ENCODE results near the gene UBE2M.
A peak's percentile ranks its signal among the peaks of the same experiment; 100 is the strongest.
"Not testable (repeated sequence)": the region's sequence is repeated elsewhere in the genome, so short reads cannot be mapped to it uniquely, and the experiment has no call there.

The UBE2M gene

DNA sequence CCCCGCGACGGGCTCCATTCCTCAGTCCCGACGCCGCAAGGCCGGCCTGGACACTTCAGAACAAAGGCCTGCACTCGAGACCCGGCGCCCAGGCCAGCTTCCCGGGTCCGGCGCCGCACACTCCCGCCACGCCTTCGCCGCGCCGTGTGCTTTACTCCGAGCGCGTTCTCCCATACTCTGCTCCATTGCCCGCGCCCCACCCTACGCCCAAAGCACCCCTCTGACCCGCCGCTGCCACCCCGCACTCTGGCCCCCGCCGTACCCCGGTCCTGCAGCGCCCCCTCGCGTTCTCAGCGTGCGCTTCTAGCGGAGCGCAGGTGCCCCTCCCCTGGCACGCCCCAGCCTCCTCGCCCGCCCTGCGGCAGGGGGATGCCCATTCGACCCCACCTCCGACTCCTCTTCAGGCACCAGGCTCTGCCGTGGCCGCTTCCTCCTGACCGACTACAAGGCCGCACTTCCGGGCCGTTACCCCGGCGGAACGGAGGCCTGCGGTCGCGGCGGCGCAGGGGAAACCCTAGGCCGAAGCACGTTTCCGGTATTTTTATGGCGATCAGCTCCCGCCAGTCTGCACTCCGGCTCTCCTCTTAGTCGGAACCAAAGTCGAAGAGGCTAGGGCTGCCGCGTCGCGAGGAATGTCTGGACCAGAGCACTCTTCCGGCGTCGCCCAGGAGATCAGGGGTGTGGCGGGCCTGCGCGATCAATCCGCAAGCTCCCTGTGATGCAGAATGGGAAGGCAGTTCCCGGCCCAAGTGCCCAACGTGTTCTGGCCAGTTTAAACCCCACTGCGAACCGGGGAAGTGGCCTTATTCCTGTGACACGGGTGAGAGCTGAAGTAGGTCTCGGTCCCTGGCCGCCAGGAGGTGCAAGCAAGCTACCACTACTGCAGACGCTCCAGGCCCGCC is 38.8 kb downstream of the UBE2M start, which contains the start of gene ZBTB45:
TSS of gene ZBTB45 (minus strand) at position 456 of the 902 bp plus-strand sequence. CDS start 2,137 bp downstream, outside the sequence.
- intact Hi-C loops (cut with DNase I), result no loop called here

DNA sequence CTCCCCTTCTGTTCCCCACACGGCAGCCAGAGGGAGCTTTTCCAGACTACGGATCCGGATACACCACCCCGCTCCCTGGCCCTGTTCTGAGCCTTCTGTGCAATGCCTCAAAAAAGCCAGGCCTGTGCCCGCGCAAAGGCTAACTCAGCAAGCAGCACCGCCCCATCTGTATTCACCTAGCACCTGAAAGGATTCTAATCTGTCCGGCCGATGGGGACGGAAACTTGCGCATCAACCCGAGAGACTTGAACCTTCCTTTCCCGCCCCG is 39.4 kb downstream of the UBE2M start:
- DNase-seq, result peak; percentile 37 to 83 (median 66)
- intact Hi-C loops (cut with DNase I), result no loop called here

More for the DNA sequence above, 38.8 kb downstream of the UBE2M start, which contains the start of gene ZBTB45:
- peak; percentile 83 to 98 (median 93) for DNase-seq

DNA sequence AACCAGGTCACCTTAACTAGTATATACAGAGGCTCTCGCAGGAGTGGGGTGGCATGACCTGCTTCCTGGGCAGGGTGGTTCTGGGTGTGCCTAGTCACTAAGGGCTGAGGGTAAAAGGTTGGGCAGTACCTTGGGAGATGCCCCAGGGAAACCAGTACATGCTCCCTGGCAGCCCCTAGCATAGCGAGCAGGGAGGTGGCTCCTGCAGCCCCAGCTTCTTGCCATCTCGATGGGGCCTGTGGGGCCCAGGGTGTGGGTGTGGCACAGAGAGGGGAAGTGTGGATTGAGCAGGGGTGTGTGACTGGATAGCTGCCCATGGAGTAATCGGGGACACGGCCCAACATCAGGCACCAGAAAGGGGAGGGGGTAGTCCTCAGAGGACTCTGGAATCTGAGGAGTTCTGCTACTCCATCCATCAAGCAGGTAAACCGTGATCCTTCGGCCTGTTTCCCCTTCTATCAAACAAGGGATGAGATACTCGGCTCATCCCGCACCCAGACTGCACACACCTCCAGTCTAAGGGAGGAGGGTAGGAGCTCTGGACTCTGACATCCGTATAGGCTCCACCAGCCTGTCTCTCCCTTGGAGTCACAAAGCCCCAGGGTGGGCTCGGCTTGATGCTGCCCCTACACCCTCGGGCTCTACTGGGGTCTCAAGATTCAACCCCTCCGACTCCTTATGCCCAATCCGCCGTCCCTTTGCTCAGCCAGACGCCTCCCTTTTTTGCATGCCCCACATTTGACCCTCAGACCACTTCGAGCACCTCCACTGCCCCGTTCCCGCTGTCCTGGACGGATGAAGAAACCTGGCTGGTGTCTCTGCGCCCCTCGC is 39.9 kb downstream of the UBE2M start:
- DNase-seq, result no peak
- intact Hi-C loops (cut with DNase I), result no loop called here

DNA sequence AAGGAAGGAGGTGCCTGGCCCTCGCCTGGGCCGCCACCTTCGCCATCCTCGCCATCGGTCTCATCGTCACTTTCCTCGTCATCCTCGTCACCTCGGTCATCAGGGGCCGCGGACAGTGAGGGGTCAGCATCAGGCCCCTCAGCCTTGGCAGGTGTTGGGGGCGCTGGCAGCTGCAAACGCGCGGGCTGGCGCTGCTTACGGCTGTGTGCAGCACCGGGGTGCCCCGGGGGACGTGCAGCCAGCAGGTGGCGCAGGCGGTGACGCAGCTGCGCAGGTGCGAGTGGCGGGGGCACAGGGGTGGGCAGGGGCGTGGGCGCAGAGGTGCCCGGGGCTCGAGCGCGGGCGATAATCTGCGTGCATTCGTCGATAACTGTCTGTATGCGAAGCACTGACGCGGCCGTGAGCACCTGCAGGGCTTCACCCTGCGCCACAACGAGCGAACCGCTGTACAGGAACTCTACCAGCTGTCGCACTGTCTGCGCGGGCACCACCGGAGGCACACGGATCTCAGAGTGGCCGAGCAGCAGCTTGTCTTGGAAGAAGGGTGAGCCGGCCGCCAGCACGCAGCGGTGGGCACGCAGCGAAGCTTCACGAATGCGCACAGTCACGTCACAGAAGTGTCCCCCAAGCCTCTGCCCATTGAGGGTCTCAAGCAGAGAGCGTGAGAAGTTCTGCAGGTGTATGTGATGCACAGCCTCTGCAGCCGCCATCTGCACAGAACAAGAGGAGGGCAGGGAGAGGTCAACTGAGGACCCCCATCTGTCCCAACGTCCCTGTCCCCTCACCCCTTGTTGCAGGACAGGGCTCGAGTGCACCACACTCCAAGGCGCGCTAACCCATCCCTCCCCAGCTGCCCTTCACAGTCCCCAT is 41.2 kb downstream of the UBE2M start:
- intact Hi-C loops (cut with DNase I), result no loop called here
- no peak for DNase-seq

DNA sequence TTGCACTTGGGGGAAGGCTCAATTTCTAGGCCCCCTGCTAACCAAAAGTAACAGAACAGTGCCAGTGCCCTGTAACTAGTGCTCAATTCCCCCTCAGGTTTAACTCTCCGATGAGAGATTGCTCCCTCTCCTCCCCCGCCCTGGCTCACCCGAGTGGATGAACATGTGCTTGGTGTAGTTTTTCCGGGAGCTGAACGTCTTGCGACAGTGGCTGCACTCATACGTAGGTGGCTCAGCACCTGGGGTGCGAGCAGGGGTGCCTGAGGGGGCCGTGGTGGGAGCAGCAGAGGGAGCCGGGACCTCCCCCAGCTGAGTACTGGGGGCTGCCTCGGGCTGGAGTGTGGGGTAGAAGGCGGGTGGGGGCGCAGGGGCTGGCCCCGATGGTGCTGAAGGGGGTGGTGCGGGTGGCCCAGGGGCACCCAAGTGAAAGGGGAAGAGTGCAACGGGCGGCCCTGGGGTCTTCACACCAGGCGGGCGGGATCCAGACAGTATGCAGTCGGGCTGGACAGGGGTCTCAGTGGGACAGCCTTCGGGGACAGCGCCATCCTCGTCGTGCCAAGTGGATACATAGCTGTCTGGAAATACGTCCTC is 42.1 kb downstream of the UBE2M start:
- intact Hi-C loops (cut with DNase I), result no loop called here
- peak in 35 of 42 donors; percentile 24 to 79 (median 56) for DNase-seq

- no peak for DNase-seq
- intact Hi-C loops (cut with DNase I), result no loop called here
Observed at GRCh38 chr19:58515259-58515658, 43.2 kb downstream of the UBE2M start.

- intact Hi-C loops (cut with DNase I), result no loop called here
- no peak for DNase-seq
Observed at GRCh38 chr19:58514564-58515022, 43.8 kb downstream of the UBE2M start.

DNA sequence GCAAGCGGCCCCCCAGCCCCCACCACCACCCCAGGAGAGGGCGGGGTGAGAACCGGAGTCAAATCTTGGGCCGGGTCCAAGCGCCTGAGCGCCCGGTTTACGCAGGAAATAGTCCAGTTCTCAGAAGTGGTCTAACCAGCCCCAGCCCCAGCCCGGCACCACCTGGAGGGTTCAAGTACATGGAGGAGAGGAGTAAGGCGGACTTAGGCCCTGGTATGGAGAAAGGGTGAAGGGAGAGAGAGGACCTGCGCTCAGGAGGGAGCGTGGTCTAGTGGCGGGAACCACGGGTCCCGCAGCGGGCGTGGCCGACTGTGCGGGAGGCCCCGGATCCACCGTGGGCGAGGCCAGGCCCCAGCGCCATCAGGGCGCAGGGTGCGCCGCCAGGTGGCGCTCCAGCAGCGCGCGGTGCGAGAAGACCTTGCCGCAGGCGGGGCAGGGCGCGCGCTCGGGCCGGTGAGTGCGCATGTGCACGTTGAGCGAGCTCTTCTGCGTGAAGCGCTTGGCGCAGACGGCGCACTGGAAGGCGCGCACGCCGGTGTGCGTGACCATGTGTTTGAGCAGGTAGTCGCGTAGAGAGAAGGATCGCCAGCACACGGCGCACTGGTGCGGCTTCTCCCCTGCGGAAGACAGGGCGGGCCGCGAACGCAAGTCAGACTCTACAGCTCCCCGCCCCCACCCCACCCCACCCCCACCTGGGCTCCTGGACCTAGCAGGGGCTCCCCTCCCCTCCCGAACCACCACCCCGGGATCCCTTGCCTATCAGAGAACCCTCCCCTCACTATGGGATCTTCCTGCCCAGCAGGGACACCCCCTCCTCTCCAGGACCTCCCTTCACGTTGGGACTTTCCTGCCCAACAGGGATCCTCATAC is 44.5 kb downstream of the UBE2M start:
- DNase-seq, result peak; percentile 69 to 95 (median 90)
- intact Hi-C loops (cut with DNase I), result no loop called here

- DNase-seq, result no peak
- intact Hi-C loops (cut with DNase I), result no loop called here
Observed at GRCh38 chr19:58513213-58513693, 45.2 kb downstream of the UBE2M start.

- DNase-seq, result no peak
- intact Hi-C loops (cut with DNase I), result no loop called here
Observed at GRCh38 chr19:58511353-58512208, 46.8 kb downstream of the UBE2M start, which contains the start of gene SLC27A5. TSS of gene SLC27A5 (minus strand) at chr19:58511992. CDS start at chr19:58511955, 37 bp downstream.

- intact Hi-C loops (cut with DNase I), result no loop called here
- no peak for DNase-seq
Observed at GRCh38 chr19:58510084-58510862, 48.1 kb downstream of the UBE2M start.

DNA sequence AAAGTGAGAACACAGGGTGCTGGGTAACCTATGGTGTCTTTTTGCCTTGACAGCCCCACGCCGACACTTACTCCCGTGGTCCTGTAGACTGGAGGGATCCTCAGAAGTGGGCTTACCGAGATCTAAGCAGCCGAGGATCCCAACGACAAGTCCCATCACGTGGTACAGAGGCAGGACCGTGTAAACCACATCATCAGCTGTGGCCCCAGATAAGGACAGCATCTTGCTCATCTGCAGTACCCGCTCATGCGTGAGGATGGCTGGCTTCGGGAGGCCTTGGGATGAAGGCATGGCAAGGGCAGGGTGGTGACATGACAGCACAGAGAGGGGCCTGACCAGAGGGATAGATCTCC is 48.7 kb downstream of the UBE2M start:
- intact Hi-C loops (cut with DNase I), result no loop called here
- no peak for DNase-seq

GRCh38 chr19:58507602-58508223 is 50.7 kb downstream of the UBE2M start:
- DNase-seq; intact Hi-C loops (cut with DNase I): not testable (repeated sequence)

Data from head of caudate nucleus (tissue), 42 donors.